ENCODE measurements around the gene MRGPRF.

- TF ChIP-seq POLR2AphosphoS5 (IDR thresholded peaks at IDR 0.05; ENCODE audit: low read depth, low read length): no peak
- no peak for TF ChIP-seq TAF1 (IDR thresholded peaks at IDR 0.05; ENCODE audit: borderline replicate concordance, insufficient read depth, low read length)
Measured at GRCh38 chr11:68965901-68966853, 46.9 kb downstream of the MRGPRF start.

All from PFSK-1 (cell line).